OCI-LY1 (cell line): ENCODE measurements around the gene LAMC2.

Experiments
- CTCF ChIP-seq: fragments of 200-600 bp; sonication (generic), shearing (Covaris generic); IDR thresholded peaks from 2 replicates; pipeline ENCODE4 v1.5.1; 2017; ENCODE audit warnings: mild to moderate bottlenecking, antibody characterized with exemption, low read length, moderate library complexity, mixed read lengths
- EZH2 ChIP-seq: fragments of 200-600 bp; sonication (generic), shearing (Covaris generic); IDR thresholded peaks from 2 replicates; pipeline ENCODE4 v1.8.0; 2017; ENCODE audit warnings: borderline replicate concordance, mixed run types, mild to moderate bottlenecking, antibody characterized with exemption, low read length, moderate library complexity, mixed read lengths

- TF ChIP-seq CTCF: no peak
- TF ChIP-seq EZH2: no peak
These were observed 63.1 kb downstream of the LAMC2 start for GRCh38 chr1:183248989-183249691.
